ENCODE results near the gene BCL7C.
A peak's percentile ranks its signal among the peaks of the same experiment; 100 is the strongest.

GRCh38 chr16:30896261-30896888 is 2.5 kb upstream of the BCL7C start, which contains the start of gene CTF1:
- TF ChIP-seq ZNF565 (CRISPR knock-in tag; conservative IDR thresholded peaks at IDR 0.05; ENCODE audit: low read depth) (no peak), ZFP3 (CRISPR knock-in tag; IDR thresholded peaks at IDR 0.05) (0 out of 2 replicates have a peak, but pooled peaks have one; percentile 23), BACH2 (CRISPR knock-in tag; IDR thresholded peaks at IDR 0.05; ENCODE audit: borderline replicate concordance) (no peak), TOX (CRISPR knock-in tag; IDR thresholded peaks at IDR 0.05; ENCODE audit: borderline replicate concordance) (no peak), RARB (CRISPR knock-in tag; IDR thresholded peaks at IDR 0.05) (no peak), ISL1 (CRISPR knock-in tag; IDR thresholded peaks at IDR 0.05) (no peak), PPARA (CRISPR knock-in tag; IDR thresholded peaks at IDR 0.05; ENCODE audit: borderline replicate concordance) (no peak), ARNTL (CRISPR knock-in tag; IDR thresholded peaks at IDR 0.05; ENCODE audit: borderline replicate concordance, low read depth) (no peak), ZC3H10 (CRISPR knock-in tag; IDR thresholded peaks at IDR 0.05) (no peak), CSRNP3 (CRISPR knock-in tag; IDR thresholded peaks at IDR 0.05) (peak; percentile 73; the same call in 1 of the 2 replicates)
